Activated CD4-positive, alpha-beta T cell treated with anti-CD3 and anti-CD28 coated beads, Interleukin-2, amount 50 U/mL, for 4 hours (primary cell): ENCODE measurements around the gene NUP35.
"Not testable (repeated sequence)": the region's sequence is repeated elsewhere in the genome, so short reads cannot be mapped to it uniquely, and the experiment has no call there.

Experiments used
- DNase-seq, 2 experiments: peaks; one replicate each; pipeline ENCODE4 v3.0.0-alpha.2; 2020

The NUP35 gene

DNA sequence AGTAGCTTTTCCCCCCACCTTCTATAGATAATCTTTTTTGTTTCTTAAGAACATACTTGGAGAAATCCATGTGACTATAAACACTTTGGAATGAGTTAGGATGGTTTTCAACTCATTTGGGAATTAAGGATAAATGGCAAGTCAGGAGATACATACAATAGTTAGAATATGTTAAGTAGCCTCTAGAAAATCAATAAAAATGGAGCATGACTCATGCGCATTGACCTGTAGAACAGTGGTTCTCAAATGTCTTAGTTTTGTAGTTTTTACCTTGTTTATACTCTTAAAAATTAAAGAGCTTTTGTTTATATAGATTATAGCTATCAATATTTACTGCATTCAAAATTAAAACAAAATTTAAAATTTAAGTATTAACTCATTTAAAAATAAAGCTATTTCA lies 24.7 kb downstream of the NUP35 start:
- DNase-seq = no peak

DNA sequence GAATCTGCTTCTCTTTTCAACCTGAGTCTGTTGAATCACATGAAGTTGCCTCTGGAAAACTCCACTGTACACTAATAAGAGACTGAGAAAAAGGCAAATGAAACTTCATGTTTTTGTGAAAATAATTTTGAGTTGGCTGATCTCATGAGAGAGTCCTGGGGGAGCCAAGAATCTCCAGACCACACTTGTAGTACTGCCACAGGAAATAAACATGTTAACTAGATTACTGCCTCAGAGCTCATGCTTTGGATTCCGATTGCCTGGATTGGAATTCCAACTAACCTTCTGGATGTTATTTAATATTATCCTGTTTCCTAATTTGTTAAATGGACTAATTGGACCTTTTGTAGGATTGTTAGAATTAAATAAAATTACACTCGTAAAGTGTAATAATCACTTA lies 25.2 kb downstream of the NUP35 start:
- DNase-seq = no peak

DNA sequence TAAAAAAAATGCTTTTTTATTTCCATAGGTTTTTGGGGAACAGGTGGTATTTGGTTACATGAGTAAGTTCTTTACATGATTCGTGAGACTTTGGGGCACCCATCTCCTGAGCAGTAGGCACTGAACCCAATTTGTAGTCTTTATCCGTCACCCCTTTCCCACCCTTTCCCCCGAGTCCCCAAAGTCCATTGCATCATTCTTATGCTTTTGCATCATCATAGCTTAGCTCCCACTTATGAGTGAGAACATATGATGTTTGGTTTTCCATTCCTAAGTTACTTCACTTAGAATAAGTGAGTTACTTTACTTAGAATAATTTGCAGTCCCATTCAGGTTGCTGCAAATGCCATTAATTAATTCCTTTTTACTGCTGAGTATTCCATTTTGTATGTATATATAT lies 28.0 kb downstream of the NUP35 start:
- DNase-seq = not testable (repeated sequence)

DNA sequence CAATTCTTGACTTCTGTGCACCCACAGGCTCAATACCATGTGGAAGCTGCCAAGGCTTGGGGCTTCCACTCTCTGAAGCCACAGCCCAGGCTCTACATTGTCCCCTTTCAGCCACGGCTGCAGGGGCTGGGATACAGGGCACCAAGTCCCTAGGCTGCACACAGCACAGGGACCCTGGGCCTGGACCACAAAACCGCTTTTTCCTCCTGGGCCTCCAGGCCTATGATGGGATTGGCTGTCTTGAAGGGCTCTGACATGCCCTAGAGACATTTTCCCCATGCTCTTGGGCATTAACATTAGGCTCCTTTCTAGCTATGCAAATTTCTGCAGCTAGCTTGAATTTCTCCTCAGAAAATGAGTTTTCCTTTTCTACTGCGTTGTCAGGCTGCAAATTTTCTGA lies 29.7 kb downstream of the NUP35 start:
- DNase-seq = no peak

- not testable (repeated sequence) for DNase-seq
These were observed 30.5 kb downstream of the NUP35 start for GRCh38 chr2:183154772-183155171.

DNA sequence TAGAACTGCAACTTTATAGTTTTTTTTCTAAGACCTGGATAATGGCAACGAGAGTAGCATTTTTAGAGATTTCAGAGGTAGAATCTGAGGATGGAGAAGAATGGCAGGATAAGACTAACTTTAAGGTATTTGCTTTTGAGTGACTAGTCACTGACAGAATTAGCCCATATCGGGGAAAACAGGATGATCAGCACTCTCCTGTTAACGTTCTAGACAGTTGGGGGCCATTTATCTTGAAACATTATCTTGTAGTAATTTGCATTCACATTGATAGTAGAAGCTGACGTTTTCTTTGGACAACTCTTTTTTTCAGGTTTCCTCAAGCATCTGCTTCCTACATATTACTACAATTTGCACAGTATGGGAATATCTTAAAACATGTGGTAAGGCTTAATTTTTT lies 32.9 kb downstream of the NUP35 start:
- DNase-seq = no peak

DNA sequence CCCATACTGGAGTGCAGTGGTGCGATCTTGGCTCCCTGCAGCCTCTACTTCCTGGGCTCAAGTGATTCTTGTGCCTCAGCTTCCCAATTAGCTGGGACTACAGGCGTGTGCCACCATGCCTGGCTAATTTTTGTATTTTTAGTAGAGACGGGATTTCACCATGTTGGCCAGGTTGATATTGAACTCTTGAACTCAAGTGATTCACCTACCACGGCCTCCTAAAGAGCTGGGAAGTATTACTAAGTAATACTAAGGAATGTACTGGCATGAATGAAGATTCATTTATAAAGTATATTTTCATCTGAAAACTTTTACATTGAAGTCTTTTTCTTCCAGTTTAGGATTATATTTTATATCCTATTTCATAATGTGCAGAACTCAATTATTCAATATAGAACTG lies 38.1 kb downstream of the NUP35 start:
- DNase-seq = no peak

- no peak for DNase-seq
These were observed 39.8 kb downstream of the NUP35 start for GRCh38 chr2:183163821-183164649.

- DNase-seq = no peak
These were observed 40.4 kb downstream of the NUP35 start for GRCh38 chr2:183164650-183165015.

DNA sequence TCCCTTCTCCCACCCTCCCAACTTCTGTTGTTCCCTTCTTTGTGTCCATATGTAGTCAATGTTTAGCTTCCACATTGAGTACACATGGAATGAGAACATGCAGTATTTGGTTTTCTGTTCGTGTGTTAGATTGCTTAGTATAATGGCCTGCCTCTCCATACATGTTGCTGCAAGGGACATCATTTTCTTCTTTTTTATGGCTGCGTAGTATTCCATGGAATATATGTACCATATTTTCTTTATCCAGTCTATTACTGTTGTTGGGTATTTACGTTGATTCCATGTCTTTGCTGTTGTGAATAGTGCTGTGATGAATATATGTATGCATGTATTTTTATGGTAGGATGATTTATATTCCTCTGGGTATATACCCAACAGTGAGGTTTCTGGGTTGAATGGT lies 42.0 kb downstream of the NUP35 start:
- DNase-seq = no peak

GRCh38 chr2:183166976-183167375 lies 42.7 kb downstream of the NUP35 start:
- DNase-seq = not testable (repeated sequence)

GRCh38 chr2:183172220-183172887 lies 48.1 kb downstream of the NUP35 start:
- DNase-seq = no peak

DNA sequence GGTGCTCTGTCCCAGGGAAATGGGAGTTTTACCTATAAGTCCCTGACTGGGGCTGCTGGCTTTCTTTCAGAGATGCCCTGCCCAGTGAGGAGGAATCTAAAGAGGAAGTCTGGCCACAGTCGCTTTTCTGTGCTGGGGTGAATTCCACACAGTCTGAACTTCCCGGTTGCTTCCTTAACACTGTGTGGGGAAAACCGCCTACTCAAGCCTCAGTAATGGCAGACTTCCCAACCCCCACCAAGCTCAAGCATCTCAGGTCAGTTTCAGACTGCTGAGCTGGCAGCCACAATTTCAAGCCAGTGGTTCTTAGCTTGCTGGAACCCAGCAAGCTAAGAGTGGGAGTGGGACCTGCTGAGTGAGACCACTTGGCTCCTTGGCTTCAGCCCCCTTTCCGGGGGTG lies 54.9 kb downstream of the NUP35 start:
- no peak for DNase-seq

GRCh38 chr2:183185534-183185933 lies 61.3 kb downstream of the NUP35 start:
- DNase-seq = no peak

DNA sequence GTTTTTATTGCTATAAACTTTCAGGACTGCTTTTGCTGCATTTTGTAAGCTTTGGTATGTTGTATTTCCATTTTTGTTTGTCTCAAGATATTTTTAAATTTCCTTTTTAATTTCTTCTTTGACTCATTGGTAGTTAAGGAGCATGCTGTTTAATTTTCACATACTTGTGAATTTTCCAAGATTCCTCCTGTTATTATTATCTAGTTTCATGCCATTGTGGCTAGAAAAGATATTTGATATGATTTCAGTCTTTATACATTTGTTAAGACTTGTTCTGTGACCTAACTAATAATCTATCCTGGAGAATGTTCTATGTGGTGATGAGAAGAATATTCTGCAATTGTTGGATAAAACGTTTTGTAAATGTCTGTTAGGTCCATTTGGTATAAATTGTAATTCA lies 62.1 kb downstream of the NUP35 start:
- no peak for DNase-seq

DNA sequence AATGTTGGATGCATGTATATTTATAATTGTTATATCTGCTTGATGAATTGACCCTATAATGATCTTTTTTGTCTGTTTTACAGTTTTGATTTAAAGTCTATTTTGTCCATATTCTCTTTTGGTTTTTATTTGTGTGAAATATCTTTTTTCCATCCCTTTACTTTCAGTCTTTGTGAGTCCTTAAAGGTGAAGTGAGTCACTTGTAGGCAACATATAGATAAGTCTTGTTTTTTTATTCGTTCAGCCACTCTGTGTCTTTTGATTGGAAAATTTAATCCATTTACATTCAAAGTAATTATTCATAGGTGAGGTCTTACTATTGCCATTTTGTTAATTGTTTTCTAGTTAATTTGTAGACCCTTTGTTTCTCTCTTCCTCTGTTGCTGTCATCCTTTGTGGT lies 62.5 kb downstream of the NUP35 start:
- no peak for DNase-seq

DNA sequence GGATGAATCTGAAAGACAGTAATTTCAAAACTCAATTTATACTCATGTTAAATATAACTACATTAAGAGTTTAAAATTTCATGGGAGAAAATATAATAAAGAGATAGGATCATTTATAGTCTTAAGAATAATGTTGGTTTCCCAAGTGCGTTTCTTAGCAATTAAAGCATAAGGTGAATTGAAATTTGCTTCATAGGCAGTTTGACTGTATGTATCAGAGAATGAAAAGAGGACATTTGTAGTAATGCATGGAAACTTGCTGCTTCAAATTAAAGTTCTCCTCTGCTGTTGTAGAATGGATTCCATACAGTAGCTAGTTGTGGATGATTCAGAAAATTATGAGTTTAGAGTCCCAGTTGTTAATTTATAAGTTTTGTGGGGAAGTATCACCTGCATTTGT lies 68.1 kb downstream of the NUP35 start:
- DNase-seq = no peak

DNA sequence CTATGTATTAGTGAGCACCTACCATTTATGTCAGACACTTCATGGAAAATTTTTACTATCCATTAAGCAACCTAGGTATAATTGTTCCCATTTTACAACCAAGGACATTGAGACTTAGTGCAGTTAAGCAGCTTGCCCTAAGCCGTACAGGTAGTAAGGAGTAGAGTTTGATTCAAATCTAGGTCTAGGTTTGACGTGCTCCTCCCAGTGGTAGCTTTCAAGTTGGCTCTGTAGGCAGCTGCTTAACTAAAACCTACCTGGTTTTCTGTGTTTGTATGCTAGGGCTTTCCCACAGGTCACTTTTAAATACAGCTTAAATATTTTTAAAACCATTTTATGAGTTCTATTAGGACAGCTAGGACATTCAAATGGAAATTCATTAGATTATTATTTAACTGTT lies 69.7 kb downstream of the NUP35 start:
- no peak for DNase-seq

DNA sequence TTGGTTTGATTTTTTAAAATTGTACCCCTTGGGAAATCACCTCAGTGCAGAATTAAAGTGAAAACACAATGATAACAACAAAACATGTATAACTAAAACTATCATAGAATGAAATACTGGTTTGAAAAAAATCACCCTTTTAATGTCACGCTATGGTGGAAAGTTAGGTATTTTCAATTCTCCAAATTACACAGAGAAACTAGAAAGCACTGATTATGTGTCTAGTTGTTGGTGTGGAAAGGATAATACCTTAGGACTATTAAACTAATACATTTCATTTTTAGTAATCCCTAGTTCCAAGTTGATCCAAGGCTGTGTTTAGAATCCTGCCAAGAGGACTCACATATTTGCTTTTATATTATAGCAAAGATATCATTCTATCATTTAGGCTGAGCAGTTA lies 71.2 kb downstream of the NUP35 start:
- DNase-seq = no peak

- no peak for DNase-seq
These were observed 71.8 kb downstream of the NUP35 start for GRCh38 chr2:183195998-183196409.

DNA sequence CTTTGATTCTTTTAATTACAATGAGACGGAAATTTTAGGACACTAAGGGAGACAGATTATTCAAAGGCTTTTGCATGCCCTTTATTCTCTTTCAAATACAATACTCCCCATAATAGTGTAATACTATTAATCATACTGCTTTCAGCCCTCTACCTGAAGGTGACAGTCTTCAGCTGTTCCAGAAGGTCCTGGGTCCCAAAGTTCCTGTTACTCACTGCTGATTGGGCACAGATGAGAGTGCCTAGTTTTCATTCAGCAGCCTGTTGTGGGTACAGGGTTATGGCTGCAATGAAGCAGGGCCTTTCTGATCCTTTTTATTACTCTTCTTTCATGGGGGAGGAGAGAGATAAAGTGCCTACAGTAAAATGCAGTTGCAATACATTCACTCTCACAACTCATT lies 80.2 kb downstream of the NUP35 start:
- DNase-seq = no peak

GRCh38 chr2:183207110-183207509 lies 82.9 kb downstream of the NUP35 start:
- no peak for DNase-seq

GRCh38 chr2:183209395-183210028 lies 85.3 kb downstream of the NUP35 start:
- no peak for DNase-seq
